Sciatic nerve (tissue), 2 donors: ENCODE results near the gene PPFIBP1. TPM values are rescaled to one million over a fixed set of nuclear protein-coding genes. Genes with fewer than 3 reads are reported as not detected.
"Not testable (repeated sequence)": the region's sequence is repeated elsewhere in the genome, so short reads cannot be mapped to it uniquely, and the experiment has no call there.

Experiments used
- ATAC-seq: fragments of 200-7000 bp; cut with Tn5 transposase; one replicate; pipeline ENCODE4 v1.9.1; 2020; ENCODE audit warnings: mild to moderate bottlenecking, moderate library complexity
- DNase-seq: peaks from one replicate; pipeline ENCODE4 v3.0.0-alpha.2; 2020; ENCODE audit warnings: low spot score
- intact Hi-C: fragments of 100-400 bp; cut with DNase I; formaldehyde crosslinking; loops from one replicate; pipeline ENCODE4 v1.14.2; 2022
- total RNA-seq: library from RNA; stranded (reverse); fragmentation: NEBNext Ultra II Directional; extraction: Animal tissue kit (Norgen Biotek cat#: 25700); gene quantifications from one replicate; pipeline ENCODE4 v1.2.1, GENCODE V29; 2021
- donor health status: DM: no; HTN: no; CAD: no.
- donor health status: DM: no; HTN: no; CAD: no.

Gene PPFIBP1
- total RNA-seq, 1 donor from 2014 or later = 146 TPM

GRCh38 chr12:27709932-27710591 lies 186.1 kb downstream of the PPFIBP1 start:
- ATAC-seq = peak; percentile 67
- intact Hi-C loops = no loop called here

DNA sequence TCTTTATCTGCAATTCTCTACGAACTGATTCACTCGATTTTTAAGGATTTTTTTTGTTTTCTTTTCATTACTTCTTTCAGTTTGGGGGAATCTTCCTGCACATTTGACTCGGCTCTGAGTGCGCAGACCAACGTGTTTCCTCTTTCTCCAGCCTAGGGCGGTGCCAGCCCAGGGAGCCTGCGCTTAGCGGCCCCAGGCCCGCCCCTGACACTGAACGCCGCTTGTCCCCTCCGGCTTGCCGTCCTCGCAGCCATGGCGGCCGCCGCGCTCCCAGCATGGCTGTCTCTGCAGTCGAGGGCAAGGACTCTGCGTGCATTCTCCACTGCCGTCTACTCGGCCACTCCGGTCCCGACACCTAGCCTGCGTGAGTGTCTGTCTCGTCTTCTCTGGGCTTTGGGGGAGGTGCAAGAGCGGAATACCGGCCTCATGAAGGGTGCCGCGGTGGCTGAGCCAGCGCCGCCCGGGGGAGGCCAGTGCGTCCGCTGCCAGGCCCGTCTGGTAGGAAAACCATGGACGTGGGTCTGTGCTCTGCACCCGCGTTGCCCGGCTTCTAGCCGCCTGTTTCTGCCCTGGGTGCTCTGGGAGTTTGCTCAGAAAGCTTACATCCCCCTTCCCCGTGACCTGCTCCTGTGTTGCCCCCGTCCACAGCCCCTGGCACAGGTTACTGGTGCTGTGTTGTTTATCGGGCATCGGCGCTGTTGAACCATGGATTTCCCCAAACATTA lies 186.7 kb downstream of the PPFIBP1 start, which contains the start of gene MRPS35:
TSS of gene MRPS35 (plus strand) at position 241 of the 725 bp plus-strand sequence. CDS start at position 253, 12 bp downstream.
- intact Hi-C loops = no loop called here
- peak; percentile 95 for DNase-seq
- peak; percentile 99 for ATAC-seq

More at GRCh38 chr12:27709932-27710591, 186.1 kb downstream of the PPFIBP1 start:
- no peak for DNase-seq

DNA sequence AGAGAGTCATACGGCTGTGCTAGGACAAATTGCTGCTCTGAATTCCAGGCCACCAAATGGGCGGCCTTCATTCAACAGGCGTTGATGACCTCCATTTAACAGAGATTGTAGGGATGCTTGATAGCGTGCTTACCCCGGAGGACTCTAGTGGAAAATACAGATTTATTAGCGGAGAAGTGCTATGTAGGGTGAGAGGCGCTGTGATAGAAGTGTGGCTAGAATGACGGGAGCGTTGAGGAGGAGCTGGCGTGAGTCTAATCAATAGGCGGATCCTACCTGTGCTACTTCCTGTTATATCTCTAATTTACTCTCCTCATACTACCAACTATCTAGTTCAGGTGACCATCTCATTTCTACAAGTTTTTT lies 187.3 kb downstream of the PPFIBP1 start:
- DNase-seq (no peak), ATAC-seq (no peak)
- intact Hi-C loops = no loop called here

DNA sequence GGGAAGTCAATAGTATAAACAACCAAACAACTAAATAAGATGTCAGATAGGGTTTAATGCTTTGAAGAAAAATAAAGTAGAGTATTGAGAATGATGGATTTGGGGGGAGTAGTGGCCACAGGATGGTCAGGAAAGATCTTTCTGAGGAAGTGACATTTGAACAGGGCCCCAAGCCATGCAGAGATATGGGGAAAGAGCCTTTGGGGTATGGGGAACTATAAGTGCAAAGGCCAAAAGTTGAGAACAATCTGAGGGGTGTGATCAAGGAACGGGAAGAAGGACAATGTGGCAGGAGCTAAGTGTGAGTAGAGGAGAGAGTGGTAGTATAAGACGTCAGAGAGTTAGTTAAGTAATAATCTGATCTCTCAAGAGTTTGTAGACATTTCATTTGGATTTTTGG lies 188.0 kb downstream of the PPFIBP1 start:
- ATAC-seq (no peak), DNase-seq (no peak)
- intact Hi-C loops = no loop called here

DNA sequence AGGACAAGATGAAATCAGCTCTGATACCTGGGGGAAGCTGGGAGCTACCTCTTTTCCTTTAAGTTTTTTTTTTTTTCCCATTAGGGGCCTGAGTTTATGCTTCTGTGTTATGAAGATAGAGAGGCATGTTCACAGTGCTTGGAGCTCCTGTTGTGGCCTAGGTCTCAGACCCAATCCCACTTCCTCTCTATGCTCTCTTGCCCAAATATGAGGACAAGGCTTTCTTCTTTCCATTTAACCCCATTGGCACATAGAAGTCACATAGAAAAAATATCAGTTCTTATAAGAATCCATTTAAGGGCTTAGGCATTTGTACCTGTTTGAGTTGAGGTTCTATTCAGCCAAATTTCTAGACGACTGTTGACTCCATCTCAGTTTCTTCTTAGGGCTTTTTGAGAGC lies 199.2 kb downstream of the PPFIBP1 start:
- intact Hi-C loops = no loop called here
- DNase-seq (no peak), ATAC-seq (no peak)

- intact Hi-C loops = loop anchor here (10.0 kb wide), 1 partner anchor 95 kb away; no protein-coding TSS in a partner anchor
- DNase-seq = no peak
- ATAC-seq = no peak
Measured at GRCh38 chr12:27730097-27730588, 206.1 kb downstream of the PPFIBP1 start.

DNA sequence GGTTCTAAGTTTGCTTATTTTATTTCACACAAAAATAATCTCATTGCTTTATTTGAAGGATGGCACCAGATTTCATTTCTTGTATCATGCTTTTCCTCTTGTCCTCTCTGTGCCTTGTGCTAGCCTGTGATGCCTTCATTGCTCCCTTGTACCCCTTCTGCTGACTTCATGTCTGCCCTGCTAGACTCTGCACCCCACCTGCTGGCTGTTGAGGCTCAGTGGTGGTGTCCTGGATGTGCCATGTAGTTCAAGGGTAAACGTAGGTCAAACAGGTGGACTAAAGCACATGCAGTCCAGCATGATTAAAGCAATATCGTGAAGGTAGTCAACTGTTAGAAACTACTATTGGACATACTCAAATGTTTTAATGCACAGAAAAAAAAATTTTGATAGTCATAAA lies 208.3 kb downstream of the PPFIBP1 start:
- intact Hi-C loops = loop anchor here (10.0 kb wide), 1 partner anchor 93 kb away; no protein-coding TSS in a partner anchor
- ATAC-seq (no peak), DNase-seq (no peak)

GRCh38 chr12:27733052-27733656 lies 209.1 kb downstream of the PPFIBP1 start:
- DNase-seq = no peak
- intact Hi-C loops = loop anchor here (10.0 kb wide), 1 partner anchor 92 kb away; no protein-coding TSS in a partner anchor
- peak; percentile 55 for ATAC-seq

GRCh38 chr12:27733791-27734190 lies 209.8 kb downstream of the PPFIBP1 start:
- ATAC-seq (no peak), DNase-seq (no peak)
- intact Hi-C loops = loop anchor here (10.0 kb wide), 1 partner anchor 91 kb away; no protein-coding TSS in a partner anchor

DNA sequence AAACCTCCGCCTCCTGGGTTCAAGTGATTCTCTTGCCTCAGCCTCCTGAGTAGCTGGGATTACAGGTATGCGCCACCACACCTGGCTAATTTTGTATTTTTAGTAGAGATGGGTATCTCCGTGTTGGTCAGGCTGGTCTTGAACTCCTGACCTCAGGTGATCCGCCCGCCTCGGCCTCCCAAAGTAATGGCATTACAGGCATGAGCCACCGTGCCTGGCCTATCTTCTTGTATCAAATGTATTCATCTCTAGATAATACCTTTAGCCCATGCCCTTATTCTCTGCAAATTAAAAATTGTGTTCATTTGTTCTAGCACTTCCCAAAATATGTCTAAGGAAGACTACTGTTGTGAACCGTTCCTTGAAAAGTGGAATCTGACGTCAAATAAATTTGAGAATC lies 210.3 kb downstream of the PPFIBP1 start:
- intact Hi-C loops = loop anchor here (10.0 kb wide), 1 partner anchor 90 kb away; no protein-coding TSS in a partner anchor
- not testable (repeated sequence) for ATAC-seq, DNase-seq

- DNase-seq = no peak
- intact Hi-C loops = no loop called here
- ATAC-seq = no peak
Measured at GRCh38 chr12:27743601-27744000, 219.6 kb downstream of the PPFIBP1 start.

Other genes starting within 250 kb of the PPFIBP1 start
- 5.3 TPM for gene BMAL2, start 191.4 kb upstream of the PPFIBP1 start, total RNA-seq
- 0.40 TPM for gene SMCO2, start 77.5 kb upstream of the PPFIBP1 start, total RNA-seq
- gene REP15, start 172.2 kb downstream of the PPFIBP1 start, total RNA-seq = 1.2 TPM
- gene MRPS35, start 186.6 kb downstream of the PPFIBP1 start, total RNA-seq = 28.0 TPM